HEK293T (cell line): ENCODE data around the gene ADAM10.

Experiments
- CTCF ChIA-PET: fragments of 350-600 bp; formaldehyde crosslinking; extraction: SDS; loops from one replicate; lab custom pipeline; 2021; ENCODE audit warnings: antibody characterized with exemption, inconsistent platforms; lab: Yijun Ruan, JAX
- POLR2A ChIA-PET: fragments of 350-600 bp; formaldehyde crosslinking; extraction: SDS; loops from one replicate; lab custom pipeline; 2020; ENCODE audit warnings: antibody characterized with exemption, inconsistent platforms; lab: Yijun Ruan, JAX
- DNase-seq: peaks from one replicate; pipeline ENCODE4 v3.0.0; 2012; ENCODE audit warnings: mixed read lengths; ENCODE audit errors: extremely low spot score
- ARNT ChIP-seq: fragments of 450-650 bp; IDR thresholded peaks from 2 replicates; pipeline ENCODE4 v1.6.1; 2017; ENCODE audit warnings: mild to moderate bottlenecking
- BHLHE40 ChIP-seq: fragments of 450-650 bp; IDR thresholded peaks from 2 replicates; pipeline ENCODE4 v1.6.1; 2016; ENCODE audit warnings: mild to moderate bottlenecking, moderate library complexity, borderline replicate concordance
- CTBP1 ChIP-seq: fragments of 450-650 bp; IDR thresholded peaks from 2 replicates; pipeline ENCODE4 v1.6.1; 2016; ENCODE audit warnings: borderline replicate concordance
- ELF4 ChIP-seq: fragments of 450-650 bp; IDR thresholded peaks from 2 replicates; pipeline ENCODE4 v1.6.1; 2017; ENCODE audit warnings: antibody characterized with exemption
- FOXA1 ChIP-seq: fragments of 450-650 bp; IDR thresholded peaks from 2 replicates; pipeline ENCODE4 v1.6.1; 2016; ENCODE audit warnings: mild to moderate bottlenecking
- FOXK2 ChIP-seq: fragments of 450-650 bp; IDR thresholded peaks from 2 replicates; pipeline ENCODE4 v1.6.1; 2016; ENCODE audit warnings: mild to moderate bottlenecking
- FOXM1 ChIP-seq: fragments of 450-650 bp; IDR thresholded peaks from 2 replicates; pipeline ENCODE4 v1.6.1; 2017; ENCODE audit warnings: mild to moderate bottlenecking, borderline replicate concordance
- HDGF ChIP-seq: fragments of 450-650 bp; IDR thresholded peaks from 2 replicates; pipeline ENCODE4 v1.6.1; 2017; ENCODE audit warnings: antibody characterized with exemption, borderline replicate concordance
- L3MBTL2 ChIP-seq: fragments of 450-650 bp; conservative IDR thresholded peaks from 2 replicates; pipeline ENCODE4 v1.6.1; 2016; ENCODE audit warnings: mild to moderate bottlenecking
- LEF1 ChIP-seq: fragments of 450-650 bp; IDR thresholded peaks from 2 replicates; pipeline ENCODE4 v1.6.1; 2017; ENCODE audit warnings: mild to moderate bottlenecking, borderline replicate concordance
- NFRKB ChIP-seq: fragments of 450-650 bp; IDR thresholded peaks from 2 replicates; pipeline ENCODE4 v1.6.1; 2016; ENCODE audit warnings: mild to moderate bottlenecking, moderate library complexity
- PKNOX1 ChIP-seq: fragments of 450-650 bp; IDR thresholded peaks from 2 replicates; pipeline ENCODE4 v1.6.1; 2016
- SP1 ChIP-seq: fragments of 450-650 bp; IDR thresholded peaks from 2 replicates; pipeline ENCODE4 v1.6.1; 2017
- SUZ12 ChIP-seq: fragments of 450-650 bp; IDR thresholded peaks from 2 replicates; pipeline ENCODE4 v1.6.1; 2016; ENCODE audit warnings: mild to moderate bottlenecking
- TARDBP ChIP-seq: fragments of 450-650 bp; IDR thresholded peaks from 2 replicates; pipeline ENCODE4 v1.6.1; 2016
- ZNF384 ChIP-seq: fragments of 450-650 bp; IDR thresholded peaks from 2 replicates; pipeline ENCODE4 v1.6.1; 2016

Gene ADAM10

GRCh38 chr15:58584789-58585461, 164.6 kb downstream of the ADAM10 start:
- CTCF ChIA-PET: interaction anchor here (1.1 kb wide), 1 partner anchor 17 kb away, joined by 3 read pairs; no protein-coding TSS in a partner anchor
- POLR2A ChIA-PET: no interaction called here
- TF ChIP-seq LEF1 (no peak), ELF4 (no peak), ZNF384 (no peak), CTBP1 (no peak), HDGF (no peak), ARNT (no peak), SUZ12 (no peak), FOXK2 (no peak), SP1 (no peak), PKNOX1 (no peak), BHLHE40 (no peak), FOXA1 (no peak), NFRKB (no peak), L3MBTL2 (no peak), TARDBP (no peak), FOXM1 (no peak)
- no peak for DNase-seq

- ChIA-PET POLR2A (no interaction called here), CTCF (no interaction called here)
- no peak for TF ChIP-seq HDGF
- no peak for TF ChIP-seq NFRKB
- TF ChIP-seq L3MBTL2: no peak
- no peak for TF ChIP-seq TARDBP
- no peak for TF ChIP-seq SP1
- TF ChIP-seq SUZ12: no peak
- TF ChIP-seq CTBP1: no peak
- no peak for TF ChIP-seq LEF1
- no peak for TF ChIP-seq PKNOX1
- no peak for TF ChIP-seq ELF4
- no peak for TF ChIP-seq FOXK2
- TF ChIP-seq FOXM1: no peak
- no peak for TF ChIP-seq ARNT
- TF ChIP-seq FOXA1: no peak
- TF ChIP-seq ZNF384: no peak
- DNase-seq: no peak
These were observed 166.2 kb downstream of the ADAM10 start for GRCh38 chr15:58583171-58583908.

- ChIA-PET POLR2A (no interaction called here), CTCF (no interaction called here)
- no peak for DNase-seq
- TF ChIP-seq BHLHE40 (no peak), FOXA1 (no peak), SP1 (no peak), FOXM1 (no peak), ELF4 (no peak), TARDBP (no peak), PKNOX1 (no peak), L3MBTL2 (no peak), ARNT (no peak), FOXK2 (no peak), ZNF384 (no peak), NFRKB (no peak), HDGF (no peak), SUZ12 (no peak), LEF1 (no peak), CTBP1 (no peak)
These were observed 167.3 kb downstream of the ADAM10 start for GRCh38 chr15:58582160-58582559.

- ChIA-PET CTCF (no interaction called here), POLR2A (no interaction called here)
- no peak for TF ChIP-seq FOXM1
- no peak for TF ChIP-seq LEF1
- TF ChIP-seq SUZ12: no peak
- no peak for TF ChIP-seq SP1
- no peak for DNase-seq
These were observed 172.8 kb downstream of the ADAM10 start for GRCh38 chr15:58576657-58577056.

- POLR2A ChIA-PET: no interaction called here
- CTCF ChIA-PET: no interaction called here
- TF ChIP-seq CTBP1 (no peak), SP1 (no peak), FOXA1 (no peak), PKNOX1 (no peak), LEF1 (no peak), ZNF384 (no peak), NFRKB (no peak), BHLHE40 (no peak), TARDBP (no peak), ELF4 (no peak), HDGF (no peak), L3MBTL2 (no peak), SUZ12 (no peak), FOXK2 (no peak), FOXM1 (no peak), ARNT (no peak)
- DNase-seq: no peak
These were observed 174.3 kb downstream of the ADAM10 start for GRCh38 chr15:58575045-58575786.
